ENCODE data around the gene CUEDC1. TPM values are rescaled to one million over a fixed set of nuclear protein-coding genes. Genes with fewer than 3 reads are reported as not detected.

Gene CUEDC1
- total RNA-seq, 1 experiment from 2014 or later = 53.5 TPM

DNA sequence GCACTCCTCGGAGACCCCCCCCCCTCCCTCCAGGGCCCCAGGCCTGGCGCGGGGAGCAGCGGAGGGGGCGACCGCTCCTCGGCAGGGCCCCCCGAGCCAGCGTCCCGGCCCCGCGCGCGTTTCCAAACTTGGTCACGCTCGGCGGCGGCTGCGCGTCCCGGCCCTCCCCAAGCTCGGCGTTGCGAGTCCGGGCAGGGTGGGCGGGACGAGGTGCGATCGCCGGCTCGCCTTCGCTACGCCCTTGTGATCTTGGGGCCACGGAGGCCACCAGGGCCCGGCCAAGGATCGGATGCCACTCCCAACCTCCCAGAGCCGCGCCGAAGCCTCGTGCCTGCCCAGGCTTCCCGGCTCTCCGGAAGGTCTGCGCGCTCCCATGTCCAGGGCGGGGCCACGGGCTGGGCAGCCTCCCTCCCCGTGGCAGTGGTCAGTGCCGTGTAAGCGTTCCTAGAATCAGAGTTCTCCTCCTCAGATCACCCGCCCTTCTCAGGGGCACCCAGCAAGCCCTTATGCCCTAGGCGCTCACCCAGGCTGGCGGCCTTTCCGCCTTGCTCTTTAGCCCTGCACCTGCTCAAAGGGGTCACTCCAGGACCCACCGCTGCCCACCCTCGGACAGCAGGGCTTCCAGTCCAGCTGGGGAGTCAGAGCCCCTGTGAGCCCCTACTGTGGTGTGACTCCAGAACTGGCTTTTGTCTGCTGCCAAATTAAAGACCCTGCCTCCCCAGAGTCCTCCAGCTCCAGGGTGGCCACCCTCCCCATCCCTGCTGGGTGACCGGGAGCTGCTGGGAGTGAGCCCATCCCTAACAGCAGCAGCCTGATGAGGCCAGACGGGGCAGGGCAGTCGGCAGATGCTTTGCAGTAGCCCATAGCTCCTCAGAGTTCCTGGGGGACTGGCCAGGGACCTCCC is 93.2 kb downstream of the CUEDC1 start:
- ChIA-PET CTCF (interaction anchor here (0.9 kb wide), 1 partner anchor 138 kb away, joined by 4 read pairs; no protein-coding TSS in a partner anchor), POLR2A (ENCODE audit: low non-redundant PET) (interaction anchor here (0.6 kb wide), 2 partner anchors 12 to 388 kb away, joined by 3 to 4 read pairs; no protein-coding TSS in a partner anchor)
- Histone ChIP-seq H3K4me3 (ENCODE audit: low read depth, low read length, poor library complexity, severe bottlenecking) (peak overlapping the region; percentile 31), H3K9me3 (ENCODE audit: low read depth, low read length, poor library complexity, severe bottlenecking) (no peaks in the 10 kb centered on the region), H3K27me3 (replicated peaks; ENCODE audit: insufficient read depth, low read depth, low read length, poor library complexity) (no peaks in the 10 kb centered on the region), H3K4me1 (ENCODE audit: insufficient read depth, low read length, poor library complexity, severe bottlenecking) (peaks cover 20% of the 10 kb centered on the region), H3K27ac (ENCODE audit: low read depth, low read length, poor library complexity, severe bottlenecking) (no peak overlapping the region), H3K36me3 (ENCODE audit: insufficient read depth, low read length, poor library complexity, severe bottlenecking) (no peaks in the 10 kb centered on the region)
- DNase-seq (ENCODE audit: low spot score) = no peak
- intact Hi-C loops (cut with micrococcal nuclease; ENCODE audit: unreplicated experiment) = no loop called here
- BruUV-seq (replicated peaks) = no TSS peak
- TF ChIP-seq, protein P1, sequence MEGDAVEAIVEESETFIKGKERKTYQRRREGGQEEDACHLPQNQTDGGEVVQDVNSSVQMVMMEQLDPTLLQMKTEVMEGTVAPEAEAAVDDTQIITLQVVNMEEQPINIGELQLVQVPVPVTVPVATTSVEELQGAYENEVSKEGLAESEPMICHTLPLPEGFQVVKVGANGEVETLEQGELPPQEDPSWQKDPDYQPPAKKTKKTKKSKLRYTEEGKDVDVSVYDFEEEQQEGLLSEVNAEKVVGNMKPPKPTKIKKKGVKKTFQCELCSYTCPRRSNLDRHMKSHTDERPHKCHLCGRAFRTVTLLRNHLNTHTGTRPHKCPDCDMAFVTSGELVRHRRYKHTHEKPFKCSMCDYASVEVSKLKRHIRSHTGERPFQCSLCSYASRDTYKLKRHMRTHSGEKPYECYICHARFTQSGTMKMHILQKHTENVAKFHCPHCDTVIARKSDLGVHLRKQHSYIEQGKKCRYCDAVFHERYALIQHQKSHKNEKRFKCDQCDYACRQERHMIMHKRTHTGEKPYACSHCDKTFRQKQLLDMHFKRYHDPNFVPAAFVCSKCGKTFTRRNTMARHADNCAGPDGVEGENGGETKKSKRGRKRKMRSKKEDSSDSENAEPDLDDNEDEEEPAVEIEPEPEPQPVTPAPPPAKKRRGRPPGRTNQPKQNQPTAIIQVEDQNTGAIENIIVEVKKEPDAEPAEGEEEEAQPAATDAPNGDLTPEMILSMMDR (conservative IDR thresholded peaks at IDR 0.05; ENCODE audit: low read depth, low read length) = no peak
- TF ChIP-seq EZH2 (IDR thresholded peaks at IDR 0.05; ENCODE audit: borderline replicate concordance, low read depth, low read length, poor library complexity, severe bottlenecking) = no peak

DNA sequence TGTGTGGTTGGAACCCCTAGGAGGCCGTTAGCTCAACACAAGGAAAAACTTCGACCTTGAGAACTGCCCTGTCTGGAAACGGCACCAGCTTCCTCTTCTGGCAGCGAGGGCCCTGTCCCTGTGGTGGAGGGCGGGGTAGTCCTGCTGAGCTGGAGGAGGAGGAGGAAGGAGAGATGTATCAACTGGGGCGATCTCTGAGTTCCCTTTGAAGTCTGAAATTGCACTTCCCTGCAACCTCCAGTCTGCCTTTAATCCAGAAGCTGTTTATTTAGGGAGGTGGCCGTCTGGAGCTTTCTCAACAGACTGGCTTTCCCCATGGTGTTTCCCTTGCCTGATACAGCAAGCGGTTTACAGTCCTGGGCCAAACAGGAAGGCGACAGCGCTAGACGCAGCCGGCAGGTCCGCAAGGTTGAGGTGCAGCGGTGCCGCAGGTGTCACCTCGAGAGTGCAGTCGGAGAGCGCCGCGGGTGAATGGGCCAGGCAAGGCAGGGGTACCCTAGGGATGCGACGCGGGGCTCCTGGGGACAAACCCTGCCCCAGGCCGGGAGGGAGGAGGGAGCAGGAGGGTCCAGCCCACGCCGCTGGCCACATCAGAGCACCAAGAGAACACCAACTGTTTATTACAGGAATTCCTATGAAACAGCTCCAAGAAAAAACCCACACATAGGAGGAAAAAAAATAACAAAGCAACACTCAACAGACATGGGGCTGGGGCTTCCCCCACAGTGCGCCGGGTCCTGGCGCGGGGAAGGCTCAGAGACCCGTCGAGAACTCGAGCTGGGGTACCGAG is 94.0 kb downstream of the CUEDC1 start:
- POLR2A ChIA-PET (ENCODE audit: low non-redundant PET) = interaction anchor here (0.5 to 0.6 kb wide), 3 partner anchors 13 to 389 kb away, joined by 3 to 4 read pairs (median 4); no protein-coding TSS in a partner anchor
- peak overlapping the region; percentile 22 for H3K27ac ChIP-seq (ENCODE audit: low read depth, low read length, poor library complexity, severe bottlenecking)
- H3K27me3 ChIP-seq (replicated peaks; ENCODE audit: insufficient read depth, low read depth, low read length, poor library complexity) = no peaks in the 10 kb centered on the region
- CTCF ChIA-PET = interaction anchor here (0.6 to 1.7 kb wide), 5 partner anchors 126 to 685 kb away, joined by 3 to 7 read pairs (median 4); no protein-coding TSS in a partner anchor
- TF ChIP-seq, protein P1 (conservative IDR thresholded peaks at IDR 0.05; ENCODE audit: low read depth, low read length) = no peak
- no peak for TF ChIP-seq EZH2 (IDR thresholded peaks at IDR 0.05; ENCODE audit: borderline replicate concordance, low read depth, low read length, poor library complexity, severe bottlenecking)
- H3K36me3 ChIP-seq (ENCODE audit: insufficient read depth, low read length, poor library complexity, severe bottlenecking) = no peaks in the 10 kb centered on the region
- peaks cover 20% of the 10 kb centered on the region for H3K4me1 ChIP-seq (ENCODE audit: insufficient read depth, low read length, poor library complexity, severe bottlenecking)
- no peaks in the 10 kb centered on the region for H3K9me3 ChIP-seq (ENCODE audit: low read depth, low read length, poor library complexity, severe bottlenecking)
- intact Hi-C loops (cut with micrococcal nuclease; ENCODE audit: unreplicated experiment) = loop anchor here (1.0 kb wide), 1 partner anchor 127 kb away; the partner anchor contains the start of gene VEZF1
- DNase-seq (ENCODE audit: low spot score) = peak; percentile 41
- no TSS peak for BruUV-seq (replicated peaks)
- peak overlapping the region; percentile 31 for H3K4me3 ChIP-seq (ENCODE audit: low read depth, low read length, poor library complexity, severe bottlenecking)

GRCh38 chr17:57860414-57860999 is 94.7 kb downstream of the CUEDC1 start:
- H3K36me3 ChIP-seq (ENCODE audit: insufficient read depth, low read length, poor library complexity, severe bottlenecking) = no peaks in the 10 kb centered on the region
- no peak for DNase-seq (ENCODE audit: low spot score)
- no peak overlapping the region for H3K4me3 ChIP-seq (ENCODE audit: low read depth, low read length, poor library complexity, severe bottlenecking)
- CTCF ChIA-PET = interaction anchor here (0.6 to 1.7 kb wide), 6 partner anchors 127 to 684 kb away, joined by 3 to 13 read pairs (median 4); no protein-coding TSS in a partner anchor
- no peak overlapping the region for H3K27ac ChIP-seq (ENCODE audit: low read depth, low read length, poor library complexity, severe bottlenecking)
- no peaks in the 10 kb centered on the region for H3K9me3 ChIP-seq (ENCODE audit: low read depth, low read length, poor library complexity, severe bottlenecking)
- no peaks in the 10 kb centered on the region for H3K27me3 ChIP-seq (replicated peaks; ENCODE audit: insufficient read depth, low read depth, low read length, poor library complexity)
- POLR2A ChIA-PET (ENCODE audit: low non-redundant PET) = no interaction called here
- TF ChIP-seq, protein P1 (conservative IDR thresholded peaks at IDR 0.05; ENCODE audit: low read depth, low read length) = no peak
- TF ChIP-seq EZH2 (IDR thresholded peaks at IDR 0.05; ENCODE audit: borderline replicate concordance, low read depth, low read length, poor library complexity, severe bottlenecking) = no peak
- peaks cover 20% of the 10 kb centered on the region for H3K4me1 ChIP-seq (ENCODE audit: insufficient read depth, low read length, poor library complexity, severe bottlenecking)
- intact Hi-C loops (cut with micrococcal nuclease; ENCODE audit: unreplicated experiment) = loop anchor here (1.0 kb wide), 1 partner anchor 128 kb away; the partner anchor contains the start of gene VEZF1
- no TSS peak for BruUV-seq (replicated peaks)
